Lung microvascular endothelial cell (primary cell): ENCODE measurements around the gene SLC10A6. TPM values are rescaled to one million over a fixed set of nuclear protein-coding genes. Genes with fewer than 3 reads are reported as not detected.

Source experiments
- DNase-seq, 2 donors: peaks; one replicate each; pipeline versions ENCODE4 v3.0.0 to v3.0.0-alpha.2; 2010; ENCODE audit warnings: low read depth in 2 of 2
- total RNA-seq: library from RNA; depleted of rRNA; stranded (reverse); fragments of >200 nt; gene quantifications from 2 replicates; pipeline ENCODE4 v1.2.1, GENCODE V29; 2014

SLC10A6 gene
- total RNA-seq, 1 donor from 2014 or later = 0.79 TPM

GRCh38 chr4:86848136-86848535, 1.0 kb downstream of the SLC10A6 start:
- DNase-seq = no peak

- no peak for DNase-seq
Observed at GRCh38 chr4:86847571-86847970, 1.6 kb downstream of the SLC10A6 start.

GRCh38 chr4:86846921-86847320, 2.3 kb downstream of the SLC10A6 start:
- DNase-seq = no peak

GRCh38 chr4:86845593-86845992, 3.6 kb downstream of the SLC10A6 start:
- peak; percentile 6 to 79 for DNase-seq

- no peak for DNase-seq
Observed at GRCh38 chr4:86841309-86841708, 7.9 kb downstream of the SLC10A6 start.

GRCh38 chr4:86840858-86841257, 8.3 kb downstream of the SLC10A6 start:
- no peak for DNase-seq

GRCh38 chr4:86837691-86838503, 11.3 kb downstream of the SLC10A6 start:
- DNase-seq = no peak

GRCh38 chr4:86835677-86836076, 13.5 kb downstream of the SLC10A6 start:
- DNase-seq = no peak

- DNase-seq = no peak
Observed at GRCh38 chr4:86834901-86835300, 14.3 kb downstream of the SLC10A6 start.

- DNase-seq = no peak
Observed at GRCh38 chr4:86833615-86834014, 15.6 kb downstream of the SLC10A6 start.

- DNase-seq = peak in 1 of 2 donors; percentile 15
Observed at GRCh38 chr4:86831262-86832130, 17.7 kb downstream of the SLC10A6 start.

- DNase-seq = no peak
Observed at GRCh38 chr4:86825511-86825910, 23.7 kb downstream of the SLC10A6 start.

GRCh38 chr4:86822136-86822535, 27.0 kb downstream of the SLC10A6 start:
- no peak for DNase-seq

- no peak for DNase-seq
Observed at GRCh38 chr4:86821151-86821550, 28.0 kb downstream of the SLC10A6 start.

- DNase-seq = no peak
Observed at GRCh38 chr4:86819561-86819960, 29.6 kb downstream of the SLC10A6 start.

- DNase-seq = no peak
Observed at GRCh38 chr4:86818841-86819240, 30.3 kb downstream of the SLC10A6 start.

- DNase-seq = peak in 1 of 2 donors; percentile 2
Observed at GRCh38 chr4:86818211-86818610, 31.0 kb downstream of the SLC10A6 start.

GRCh38 chr4:86816501-86817273, 32.5 kb downstream of the SLC10A6 start:
- DNase-seq = no peak

GRCh38 chr4:86815653-86816052, 33.5 kb downstream of the SLC10A6 start:
- no peak for DNase-seq

GRCh38 chr4:86810847-86811246, 38.3 kb downstream of the SLC10A6 start:
- DNase-seq = no peak

GRCh38 chr4:86809809-86810208, 39.4 kb downstream of the SLC10A6 start:
- no peak for DNase-seq

- DNase-seq = peak; percentile 1 to 6
Observed at GRCh38 chr4:86791126-86791525, 58.1 kb downstream of the SLC10A6 start.
